Measurements from ENCODE around the gene TBL2. TPM values are rescaled to one million over a fixed set of nuclear protein-coding genes. Genes with fewer than 3 reads are reported as not detected.

TBL2 gene
- total and polyA plus RNA-seq, 10 donors: 8.1 to 31.2 (median 24.9) TPM

- intact Hi-C loops (cut with DNase I; ENCODE audit: low total_unique reads): no loop called here
- Histone ChIP-seq H3K4me3 (peak within 1 kb of the TSS in 7 of 8 donors; percentile 22 to 68 (median 36)), H3K9me3 (no peaks in the 10 kb centered on the region), H3K4me1 (peaks cover 13 to 23% (median 19%) of the 10 kb centered on the region in 6 donors), H3K27me3 (replicated peaks in 1 of 7) (peaks cover 5 to 92% (median 49%) of the 10 kb centered on the region in 7 donors), H3K27ac (no peak within 1 kb of the TSS), H3K36me3 (no peaks in the 10 kb centered on the region)
- peak; percentile 84 for DNase-seq
- 2 to 9% (median 5%) methylated on average over 38 to 80 of the region's 80 CpGs for WGBS, 5 donors
- TF ChIP-seq CTCF (IDR thresholded peaks at IDR 0.05 in 8 of 11, conservative IDR thresholded peaks at IDR 0.05 in 3 of 11) (no peak), POLR2A (IDR thresholded peaks at IDR 0.05) (no peak), POLR2AphosphoS5 (IDR thresholded peaks at IDR 0.05) (no peak)
Measured at GRCh38 chr7:73623798-73624668, 45.7 kb upstream of the TBL2 start, which contains the start of gene MLXIPL. Gene MLXIPL, minus strand, starts transcription at chr7:73624522. Its CDS starts 30 bp downstream, at chr7:73624492.

GRCh38 chr7:73622909-73623797, 44.8 kb upstream of the TBL2 start:
- Histone ChIP-seq H3K9me3 (no peaks in the 10 kb centered on the region), H3K4me1 (peaks cover 13 to 23% (median 19%) of the 10 kb centered on the region in 6 donors), H3K27me3 (replicated peaks in 1 of 7) (peaks cover 5 to 90% (median 49%) of the 10 kb centered on the region in 7 donors), H3K4me3 (peak overlapping the region in 3 of 8 donors; percentile 16 to 68 (median 32)), H3K36me3 (no peaks in the 10 kb centered on the region), H3K27ac (no peak overlapping the region)
- intact Hi-C loops (cut with DNase I; ENCODE audit: low total_unique reads): no loop called here
- no peak for DNase-seq
- WGBS, 5 donors: 5 to 6% (median 6%) methylated on average over 22 to 58 of the region's 58 CpGs
- TF ChIP-seq POLR2A (IDR thresholded peaks at IDR 0.05): no peak
- no peak for TF ChIP-seq POLR2AphosphoS5 (IDR thresholded peaks at IDR 0.05)
- TF ChIP-seq CTCF (IDR thresholded peaks at IDR 0.05 in 8 of 11, conservative IDR thresholded peaks at IDR 0.05 in 3 of 11): no peak

- WGBS, 5 donors: 13 to 35% (median 28%) methylated on average over 2 of the region's 2 CpGs
- intact Hi-C loops (cut with DNase I; ENCODE audit: low total_unique reads): no loop called here
- DNase-seq: no peak
- peaks cover 5 to 84% (median 49%) of the 10 kb centered on the region in 7 donors for H3K27me3 ChIP-seq (replicated peaks in 1 of 7)
- H3K27ac ChIP-seq: no peak overlapping the region
- TF ChIP-seq CTCF (IDR thresholded peaks at IDR 0.05 in 8 of 11, conservative IDR thresholded peaks at IDR 0.05 in 3 of 11): no peak
- no peak for TF ChIP-seq POLR2A (IDR thresholded peaks at IDR 0.05)
- no peak for TF ChIP-seq POLR2AphosphoS5 (IDR thresholded peaks at IDR 0.05)
- peaks cover 13 to 23% (median 19%) of the 10 kb centered on the region in 6 donors for H3K4me1 ChIP-seq
- no peaks in the 10 kb centered on the region for H3K9me3 ChIP-seq
- no peaks in the 10 kb centered on the region for H3K36me3 ChIP-seq
- no peak overlapping the region for H3K4me3 ChIP-seq
Measured at GRCh38 chr7:73622527-73622908, 44.1 kb upstream of the TBL2 start.

Measured in spleen (tissue), 11 donors.